Glomerular visceral epithelial cell (primary cell): ENCODE results near the gene GNAT3.

ENCODE experiments used
- DNase-seq: peaks from one replicate; pipeline ENCODE4 v3.0.0-alpha.2; 2016; ENCODE audit errors: extremely low spot score

Gene GNAT3

GRCh38 chr7:80463272-80463920 is 48.5 kb downstream of the GNAT3 start:
- no peak for DNase-seq

GRCh38 chr7:80460857-80461256 is 51.0 kb downstream of the GNAT3 start:
- no peak for DNase-seq

- no peak for DNase-seq
These were observed 51.9 kb downstream of the GNAT3 start for GRCh38 chr7:80459776-80460510.

GRCh38 chr7:80458822-80459725 is 52.8 kb downstream of the GNAT3 start:
- DNase-seq: no peak

- peak; percentile 15 for DNase-seq
These were observed 58.0 kb downstream of the GNAT3 start for GRCh38 chr7:80453699-80454340.

- no peak for DNase-seq
These were observed 61.1 kb downstream of the GNAT3 start for GRCh38 chr7:80450621-80451308.

- no peak for DNase-seq
These were observed 62.0 kb downstream of the GNAT3 start for GRCh38 chr7:80449836-80450235.

GRCh38 chr7:80445351-80445750 is 66.5 kb downstream of the GNAT3 start:
- DNase-seq: no peak

- DNase-seq: no peak
These were observed 67.1 kb downstream of the GNAT3 start for GRCh38 chr7:80444811-80445210.

GRCh38 chr7:80443325-80443724 is 68.5 kb downstream of the GNAT3 start:
- DNase-seq: no peak

GRCh38 chr7:80440883-80441282 is 71.0 kb downstream of the GNAT3 start:
- DNase-seq: no peak

GRCh38 chr7:80439894-80440821 is 71.7 kb downstream of the GNAT3 start:
- DNase-seq: no peak

GRCh38 chr7:80435521-80435920 is 76.3 kb downstream of the GNAT3 start:
- DNase-seq: no peak

- no peak for DNase-seq
These were observed 77.8 kb downstream of the GNAT3 start for GRCh38 chr7:80434047-80434446.

- DNase-seq: no peak
These were observed 79.7 kb downstream of the GNAT3 start for GRCh38 chr7:80432166-80432565.

GRCh38 chr7:80429181-80429580 is 82.7 kb downstream of the GNAT3 start:
- no peak for DNase-seq

GRCh38 chr7:80428161-80429054 is 83.5 kb downstream of the GNAT3 start:
- peak; percentile 58 for DNase-seq

GRCh38 chr7:80427218-80427617 is 84.6 kb downstream of the GNAT3 start:
- no peak for DNase-seq

GRCh38 chr7:80420876-80421275 is 91.0 kb downstream of the GNAT3 start:
- DNase-seq: no peak
